Kidney (tissue), 14 donors: ENCODE results near the gene TSNAXIP1. TPM values are rescaled to one million over a fixed set of nuclear protein-coding genes. Genes with fewer than 3 reads are reported as not detected.
"Not testable (repeated sequence)": the region's sequence is repeated elsewhere in the genome, so short reads cannot be mapped to it uniquely, and the experiment has no call there.

Source experiments
- DNase-seq, 5 donors: peaks; one replicate each; pipeline ENCODE4 v3.0.0-alpha.2; 2013 to 2020
- FAIRE-seq: peaks from 2 replicates; lab custom pipeline; 2012; peaks lifted over from hg19 to GRCh38; lab: Jason Lieb, UNC
- H3K27ac ChIP-seq, 2 donors: one replicate each; pipeline ENCODE4 v1.7.0; 2013; ENCODE audit warnings: low read depth in 2 of 2, low read length in 2 of 2, inconsistent platforms in 1 of 2
- H3K27me3 ChIP-seq: one replicate; pipeline ENCODE4 v1.7.1; 2013; ENCODE audit warnings: low read length, inconsistent platforms; ENCODE audit not compliant: control insufficient read depth, insufficient read depth
- H3K36me3 ChIP-seq, 3 donors: one replicate each; pipeline versions ENCODE4 v1.7.0 to v1.7.1; 2013; ENCODE audit warnings: low read length in 3 of 3, control low read depth in 1 of 3, inconsistent platforms in 1 of 3; ENCODE audit not compliant: insufficient read depth in 3 of 3, control insufficient read depth in 2 of 3
- H3K4me1 ChIP-seq, 3 donors: one replicate each; pipeline versions ENCODE4 v1.7.0 to v1.7.1; 2013; ENCODE audit warnings: low read length in 3 of 3, inconsistent platforms in 1 of 3, low read depth in 1 of 3; ENCODE audit not compliant: control insufficient read depth in 2 of 3, insufficient read depth in 2 of 3
- H3K4me3 ChIP-seq, 3 donors: one replicate each; pipeline versions ENCODE4 v1.7.0 to v1.8.1; 2013; ENCODE audit warnings: low read length in 3 of 3, control low read depth in 1 of 3, inconsistent platforms in 1 of 3
- H3K9ac ChIP-seq, 3 donors: one replicate each; pipeline versions ENCODE4 v1.7.0 to v1.7.1; 2013; ENCODE audit warnings: low read length in 3 of 3, control low read depth in 1 of 3, inconsistent platforms in 1 of 3
- H3K9me3 ChIP-seq, 3 donors: one replicate each; pipeline versions ENCODE4 v1.7.0 to v1.7.1; 2013; ENCODE audit warnings: low read length in 3 of 3, control low read depth in 1 of 3, inconsistent platforms in 1 of 3; ENCODE audit not compliant: control insufficient read depth in 2 of 3, insufficient read depth in 1 of 3
- intact Hi-C: fragments of 100-400 bp; cut with DNase I; formaldehyde crosslinking; loops from one replicate; pipeline ENCODE4 v1.11.1; 2022
- polyA plus RNA-seq: library from polyadenylated mRNA; stranded (reverse); fragments of 350-450 nt; fragmentation: Illumina TruSeq; extraction: RNeasy Lipid Tissue Mini Kit (QIAGEN cat#74804); gene quantifications from one replicate; pipeline ENCODE4 v1.2.3, GENCODE V29; 2014; ENCODE audit warnings: low read depth, low replicate concordance; ENCODE audit not compliant: insufficient read depth
- total RNA-seq: library from RNA; stranded (reverse); fragmentation: NEBNext Ultra II Directional; extraction: Animal tissue kit (Norgen Biotek cat#: 25700); gene quantifications from one replicate; pipeline ENCODE4 v1.2.1, GENCODE V29; 2021
- TF ChIP-seq, protein P1 (sequence below): IDR thresholded peaks from 3 replicates; pipeline ENCODE4 v1.5.1; 2012; ENCODE audit warnings: mild to moderate bottlenecking, moderate library complexity, borderline replicate concordance; ENCODE audit not compliant: insufficient read depth; ENCODE audit errors: extremely low read depth
- donor health status: control.
- donor health status: control.
- donor health status: control.
- donor health status: control.
- donor health status: control.
- donor health status: DM: yes; HTN: yes; CAD: no.
- donor health status: Normal renal cell carcinoma (clear cell type).

The TSNAXIP1 gene
- total and polyA plus RNA-seq, 2 donors from 2014 or later = 2.8 to 3.9 TPM

DNA sequence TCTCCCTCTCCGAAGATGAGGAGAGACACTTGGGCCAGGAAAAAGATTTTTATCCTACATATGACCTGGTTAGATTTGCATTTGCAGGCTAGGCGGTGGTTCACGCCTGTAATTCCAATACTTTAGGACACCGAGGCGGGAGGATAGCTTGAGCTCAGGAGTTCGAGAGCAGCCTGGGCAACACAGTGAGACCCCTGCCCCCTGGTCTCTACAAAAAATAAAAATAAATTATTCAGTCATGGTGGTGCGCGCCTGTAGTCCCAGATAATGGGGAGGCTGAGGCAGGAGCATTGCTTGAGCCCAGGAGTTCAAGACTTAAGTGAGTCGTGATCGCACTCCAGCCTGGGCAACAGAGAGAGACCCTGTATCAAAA is 27.5 kb downstream of the TSNAXIP1 start:
- Histone ChIP-seq H3K9me3 (no peaks in the 10 kb centered on the region), H3K36me3 (peaks cover 0 to 17% (median 10%) of the 10 kb centered on the region in 3 donors), H3K4me3 (peak overlapping the region; percentile 31 to 87 (median 57)), H3K27ac (no peak overlapping the region), H3K4me1 (peaks cover 0 to 12% (median 3%) of the 10 kb centered on the region in 3 donors), H3K9ac (peak overlapping the region in 2 of 3 donors; percentile 43 to 81), H3K27me3 (no peaks in the 10 kb centered on the region)
- intact Hi-C loops = no loop called here
- no peak for FAIRE-seq
- TF ChIP-seq, protein P1, sequence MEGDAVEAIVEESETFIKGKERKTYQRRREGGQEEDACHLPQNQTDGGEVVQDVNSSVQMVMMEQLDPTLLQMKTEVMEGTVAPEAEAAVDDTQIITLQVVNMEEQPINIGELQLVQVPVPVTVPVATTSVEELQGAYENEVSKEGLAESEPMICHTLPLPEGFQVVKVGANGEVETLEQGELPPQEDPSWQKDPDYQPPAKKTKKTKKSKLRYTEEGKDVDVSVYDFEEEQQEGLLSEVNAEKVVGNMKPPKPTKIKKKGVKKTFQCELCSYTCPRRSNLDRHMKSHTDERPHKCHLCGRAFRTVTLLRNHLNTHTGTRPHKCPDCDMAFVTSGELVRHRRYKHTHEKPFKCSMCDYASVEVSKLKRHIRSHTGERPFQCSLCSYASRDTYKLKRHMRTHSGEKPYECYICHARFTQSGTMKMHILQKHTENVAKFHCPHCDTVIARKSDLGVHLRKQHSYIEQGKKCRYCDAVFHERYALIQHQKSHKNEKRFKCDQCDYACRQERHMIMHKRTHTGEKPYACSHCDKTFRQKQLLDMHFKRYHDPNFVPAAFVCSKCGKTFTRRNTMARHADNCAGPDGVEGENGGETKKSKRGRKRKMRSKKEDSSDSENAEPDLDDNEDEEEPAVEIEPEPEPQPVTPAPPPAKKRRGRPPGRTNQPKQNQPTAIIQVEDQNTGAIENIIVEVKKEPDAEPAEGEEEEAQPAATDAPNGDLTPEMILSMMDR = no peak
- DNase-seq = no peak

DNA sequence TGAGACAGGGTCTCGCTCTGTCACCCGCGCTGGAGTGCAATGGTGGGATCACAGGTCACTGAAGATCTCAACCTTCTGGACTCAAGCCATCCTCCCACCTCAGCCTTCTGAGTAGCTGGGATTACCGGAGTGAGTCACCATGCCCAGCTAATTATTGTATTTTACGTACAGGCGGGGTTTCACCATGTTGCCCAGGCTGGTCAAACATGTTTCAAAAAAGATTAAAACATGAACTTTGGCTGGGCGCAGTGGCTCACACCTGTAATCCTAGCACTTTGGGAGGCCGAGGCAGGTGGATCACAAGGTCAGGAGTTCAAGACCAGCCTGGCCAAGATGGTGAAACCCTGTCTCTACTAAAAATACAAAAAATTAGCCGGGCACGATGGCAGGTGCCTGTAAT is 30.5 kb downstream of the TSNAXIP1 start:
- H3K4me3 ChIP-seq, intact Hi-C loops, DNase-seq, H3K27ac ChIP-seq, H3K9ac ChIP-seq, H3K36me3 ChIP-seq, H3K9me3 ChIP-seq, H3K27me3 ChIP-seq, FAIRE-seq: not testable (repeated sequence)
- H3K4me1 ChIP-seq = peaks cover 3 to 12% (median 6%) of the 10 kb centered on the region in 3 donors

DNA sequence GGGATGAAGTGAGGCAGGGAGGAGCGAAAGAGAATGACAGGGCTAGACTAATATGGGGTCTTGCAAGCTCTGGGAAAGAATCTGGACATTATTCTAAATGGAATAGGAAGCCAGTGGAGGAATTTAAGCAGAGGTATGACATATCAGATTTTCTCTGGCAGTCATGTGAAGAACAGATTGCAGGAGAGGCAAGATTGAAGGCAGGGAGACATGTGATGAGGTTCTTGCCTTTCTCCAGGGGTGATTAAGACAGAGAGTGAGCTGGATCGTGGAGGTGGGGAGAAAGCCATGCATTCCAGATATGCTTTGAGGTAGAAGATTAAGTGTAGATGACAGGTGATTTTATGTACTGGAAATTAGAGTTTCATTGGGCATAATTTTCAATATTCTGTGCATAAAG is 31.1 kb downstream of the TSNAXIP1 start:
- intact Hi-C loops = no loop called here
- H3K4me3 ChIP-seq = no peak overlapping the region
- no peaks in the 10 kb centered on the region for H3K27me3 ChIP-seq
- no peak overlapping the region for H3K9ac ChIP-seq
- H3K36me3 ChIP-seq = no peaks in the 10 kb centered on the region
- peaks cover 3 to 12% (median 6%) of the 10 kb centered on the region in 3 donors for H3K4me1 ChIP-seq
- H3K27ac ChIP-seq = no peak overlapping the region
- TF ChIP-seq, protein P1 = no peak
- FAIRE-seq = no peak
- no peaks in the 10 kb centered on the region for H3K9me3 ChIP-seq
- DNase-seq = no peak

DNA sequence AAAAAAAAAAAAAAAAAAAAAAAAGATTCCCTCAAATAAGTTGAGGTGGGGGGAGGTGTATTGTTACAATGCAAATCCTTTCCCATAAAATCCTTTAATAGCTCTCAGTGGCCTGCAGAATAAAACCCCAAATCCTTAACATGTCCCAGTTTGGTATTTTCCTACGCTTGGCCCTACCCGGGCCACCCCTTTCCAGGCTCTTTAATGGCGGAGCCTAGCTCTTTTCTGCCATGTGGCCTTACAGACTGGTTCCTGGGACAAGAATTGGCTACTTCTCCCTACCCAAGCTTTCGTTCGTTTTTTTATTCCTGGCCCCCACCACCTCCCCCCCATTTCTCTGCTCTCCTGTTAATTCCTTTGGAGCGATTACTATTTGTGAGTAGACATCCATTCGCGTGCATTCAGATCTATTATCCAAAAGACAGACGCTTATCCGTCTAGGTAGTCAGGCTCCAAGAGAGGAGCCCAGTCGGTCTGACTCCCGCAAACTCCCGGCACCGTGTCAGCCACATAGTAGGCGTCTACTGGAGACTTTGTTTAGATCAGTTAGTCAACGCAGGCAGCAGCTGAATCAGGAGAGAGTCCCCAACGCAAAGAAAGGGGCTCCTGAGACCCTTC is 34.6 kb downstream of the TSNAXIP1 start:
- Histone ChIP-seq H3K27ac (peak overlapping the region; percentile 98 to 100), H3K27me3 (no peaks in the 10 kb centered on the region), H3K9me3 (no peaks in the 10 kb centered on the region), H3K36me3 (no peaks in the 10 kb centered on the region), H3K4me3 (peak overlapping the region in 2 of 3 donors; percentile 64 to 96), H3K4me1 (peaks cover 14 to 31% (median 31%) of the 10 kb centered on the region in 3 donors), H3K9ac (peak overlapping the region; percentile 66 to 95 (median 94))
- intact Hi-C loops = no loop called here
- TF ChIP-seq, protein P1 = no peak
- DNase-seq (no peak), FAIRE-seq (no peak)
